Cardiac muscle cell (in vitro differentiated cells and primary cell): ENCODE results near the gene LIPG. TPM values are rescaled to one million over a fixed set of nuclear protein-coding genes. Genes with fewer than 3 reads are reported as not detected.

Experiments used
- DNase-seq, 2 donors: peaks; one replicate each; pipeline versions ENCODE4 v3.0.0 to v3.0.0-alpha.2; 2010 to 2017; ENCODE audit warnings: low read depth in 1 of 2, low spot score in 1 of 2
- H3K27ac ChIP-seq: fragments of 200-600 bp; sonication (generic); 2 replicates; pipeline ENCODE4 v1.5.1; 2016
- H3K27me3 ChIP-seq: fragments of 200-600 bp; sonication (generic); 2 replicates; pipeline ENCODE4 v1.6.0; 2016; ENCODE audit warnings: control low read depth
- H3K36me3 ChIP-seq: fragments of 200-600 bp; sonication (generic); 2 replicates; pipeline ENCODE4 v1.5.1; 2016; ENCODE audit warnings: control low read depth
- H3K4me1 ChIP-seq: fragments of 200-600 bp; sonication (generic); 2 replicates; pipeline ENCODE4 v1.8.1; 2017; ENCODE audit warnings: low read depth, mild to moderate bottlenecking, mixed run types
- H3K4me3 ChIP-seq: fragments of 200-600 bp; sonication (generic); 2 replicates; pipeline ENCODE4 v1.5.1; 2016; ENCODE audit warnings: mild to moderate bottlenecking
- H3K9me3 ChIP-seq: fragments of 200-600 bp; sonication (generic); 2 replicates; pipeline ENCODE4 v1.5.1; 2017; ENCODE audit warnings: low read depth, mild to moderate bottlenecking, control low read depth
- polyA plus RNA-seq: library from polyadenylated mRNA; unstranded; fragments of >200 nt; fragmentation: Nextera tagmentation; extraction: Ambion mirVana; gene quantifications from 2 replicates; pipeline ENCODE4 v1.2.1, GENCODE V29; 2016
- total RNA-seq: library from RNA; depleted of rRNA; stranded (reverse); fragments of >200 nt; gene quantifications from 2 replicates; pipeline ENCODE4 v1.2.3, GENCODE V29; 2016
- TF ChIP-seq, protein P1 (sequence below): IDR thresholded peaks from 2 replicates; pipeline ENCODE4 v1.5.1; 2012; ENCODE audit warnings: low read depth, mild to moderate bottlenecking, low read length

Gene LIPG
- total and polyA plus RNA-seq, 2 experiments from 2014 or later: 1.5 to 2.8 TPM

DNA sequence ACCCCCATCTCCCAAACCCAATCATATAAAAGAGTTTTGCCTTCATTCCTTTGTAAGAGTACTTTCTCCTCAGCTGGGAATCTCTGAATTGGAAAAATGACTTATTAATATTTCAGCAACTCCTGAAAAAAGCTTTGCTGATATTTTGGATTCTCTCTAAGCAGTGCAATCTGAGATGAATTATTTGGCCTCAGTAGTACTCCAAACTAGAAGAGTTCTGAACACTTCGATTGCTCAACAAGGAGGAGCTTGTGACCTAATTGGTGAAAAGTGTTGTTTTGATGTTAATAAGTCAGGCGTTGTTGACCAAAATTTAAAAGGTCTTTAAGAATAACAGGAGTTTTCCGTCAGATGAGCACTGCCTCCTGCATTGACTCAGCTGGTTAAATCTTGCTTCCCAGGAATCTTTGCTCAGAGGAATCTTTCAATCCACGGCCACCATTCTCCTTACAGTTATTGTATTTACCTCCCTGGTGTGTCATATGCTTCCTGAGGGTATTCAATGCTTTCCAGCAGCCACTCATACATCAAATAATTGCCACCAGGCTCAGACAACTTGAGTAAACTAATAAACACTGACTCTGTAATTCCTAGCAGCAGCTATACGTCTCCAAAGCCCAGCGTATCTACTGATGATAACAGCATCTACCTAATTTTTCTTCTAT, 24.5 kb upstream of the LIPG start:
- Histone ChIP-seq H3K27ac (no peak overlapping the region), H3K27me3 (no peaks in the 10 kb centered on the region), H3K4me1 (no peaks in the 10 kb centered on the region), H3K36me3 (no peaks in the 10 kb centered on the region), H3K9me3 (no peaks in the 10 kb centered on the region), H3K4me3 (no peak overlapping the region)
- DNase-seq: no peak
- TF ChIP-seq, protein P1, sequence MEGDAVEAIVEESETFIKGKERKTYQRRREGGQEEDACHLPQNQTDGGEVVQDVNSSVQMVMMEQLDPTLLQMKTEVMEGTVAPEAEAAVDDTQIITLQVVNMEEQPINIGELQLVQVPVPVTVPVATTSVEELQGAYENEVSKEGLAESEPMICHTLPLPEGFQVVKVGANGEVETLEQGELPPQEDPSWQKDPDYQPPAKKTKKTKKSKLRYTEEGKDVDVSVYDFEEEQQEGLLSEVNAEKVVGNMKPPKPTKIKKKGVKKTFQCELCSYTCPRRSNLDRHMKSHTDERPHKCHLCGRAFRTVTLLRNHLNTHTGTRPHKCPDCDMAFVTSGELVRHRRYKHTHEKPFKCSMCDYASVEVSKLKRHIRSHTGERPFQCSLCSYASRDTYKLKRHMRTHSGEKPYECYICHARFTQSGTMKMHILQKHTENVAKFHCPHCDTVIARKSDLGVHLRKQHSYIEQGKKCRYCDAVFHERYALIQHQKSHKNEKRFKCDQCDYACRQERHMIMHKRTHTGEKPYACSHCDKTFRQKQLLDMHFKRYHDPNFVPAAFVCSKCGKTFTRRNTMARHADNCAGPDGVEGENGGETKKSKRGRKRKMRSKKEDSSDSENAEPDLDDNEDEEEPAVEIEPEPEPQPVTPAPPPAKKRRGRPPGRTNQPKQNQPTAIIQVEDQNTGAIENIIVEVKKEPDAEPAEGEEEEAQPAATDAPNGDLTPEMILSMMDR: no peak

DNA sequence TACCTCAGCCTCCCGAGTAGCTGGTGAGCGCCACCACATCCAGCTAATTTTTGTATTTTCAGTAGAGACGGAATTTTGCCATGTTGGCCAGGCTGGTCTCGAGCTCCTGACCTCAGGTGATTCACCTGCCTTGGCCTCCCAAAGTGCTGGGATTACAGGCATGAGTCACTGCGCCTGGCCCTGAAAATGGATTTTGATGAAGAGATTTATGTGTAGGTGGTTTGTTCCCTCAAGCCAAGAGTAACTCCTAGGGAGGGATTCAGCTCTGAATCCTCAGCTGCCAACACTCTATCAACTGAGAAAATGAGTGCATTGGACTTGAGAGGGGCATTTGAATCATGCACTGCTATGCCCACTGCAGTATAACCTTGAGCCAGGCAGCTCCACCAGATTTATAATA, 17.5 kb upstream of the LIPG start:
- H3K27me3 ChIP-seq: no peaks in the 10 kb centered on the region
- H3K27ac ChIP-seq: no peak overlapping the region
- TF ChIP-seq, protein P1: no peak
- H3K4me3 ChIP-seq: no peak overlapping the region
- no peaks in the 10 kb centered on the region for H3K36me3 ChIP-seq
- DNase-seq: no peak
- H3K9me3 ChIP-seq: no peaks in the 10 kb centered on the region
- H3K4me1 ChIP-seq: peaks cover 9% of the 10 kb centered on the region

DNA sequence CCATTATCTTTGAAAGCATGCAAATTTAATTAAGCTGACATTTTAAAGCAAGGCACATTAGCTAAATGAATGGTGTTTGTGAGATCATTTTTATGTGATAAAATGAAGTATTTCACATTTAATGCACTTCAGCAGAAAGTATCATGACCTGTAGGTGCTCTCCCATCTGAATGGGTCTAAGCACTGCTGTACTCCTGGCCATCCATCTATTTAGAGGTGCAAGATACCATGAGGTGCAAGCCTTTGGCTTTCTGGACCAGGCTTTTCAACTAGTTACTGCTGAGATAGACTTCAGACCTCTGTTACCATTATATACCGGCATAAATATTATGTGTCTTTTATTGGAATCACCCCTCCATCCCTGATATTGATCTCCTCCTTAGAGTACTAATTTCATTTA, 15.6 kb upstream of the LIPG start:
- no peaks in the 10 kb centered on the region for H3K27me3 ChIP-seq
- no peak overlapping the region for H3K4me3 ChIP-seq
- H3K9me3 ChIP-seq: no peaks in the 10 kb centered on the region
- TF ChIP-seq, protein P1: no peak
- no peaks in the 10 kb centered on the region for H3K36me3 ChIP-seq
- no peak for DNase-seq
- H3K4me1 ChIP-seq: peaks cover 9% of the 10 kb centered on the region
- no peak overlapping the region for H3K27ac ChIP-seq

DNA sequence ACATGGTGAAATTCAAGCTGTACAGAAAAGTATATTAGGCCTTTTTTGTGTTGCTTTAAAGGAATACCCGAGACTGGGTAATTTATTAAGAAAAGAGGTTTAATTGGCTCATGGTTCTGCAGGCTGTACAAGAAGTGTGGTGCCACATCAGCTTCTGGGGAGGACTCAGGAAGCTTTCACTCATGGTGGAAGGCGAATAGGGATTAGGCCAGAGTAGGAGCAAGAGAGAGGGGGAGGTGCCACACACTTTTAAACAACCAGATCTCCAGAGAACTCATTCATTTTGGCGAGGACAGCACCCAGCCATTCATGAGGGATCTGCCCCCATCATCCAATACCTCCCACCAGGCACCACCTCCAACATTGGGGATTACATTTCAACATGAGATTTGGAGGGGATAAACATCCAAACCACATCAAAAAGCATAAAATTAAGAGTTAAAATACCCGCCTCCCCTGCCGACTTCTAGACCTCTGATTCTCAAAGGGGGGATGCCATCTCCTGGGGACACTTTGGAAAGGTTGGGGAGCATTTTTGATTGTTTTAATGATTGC, 15.1 kb upstream of the LIPG start:
- H3K27ac ChIP-seq: no peak overlapping the region
- DNase-seq: no peak
- TF ChIP-seq, protein P1: no peak
- H3K4me1 ChIP-seq: peaks cover 9% of the 10 kb centered on the region
- H3K4me3 ChIP-seq: no peak overlapping the region
- H3K9me3 ChIP-seq: no peaks in the 10 kb centered on the region
- no peaks in the 10 kb centered on the region for H3K27me3 ChIP-seq
- no peaks in the 10 kb centered on the region for H3K36me3 ChIP-seq

DNA sequence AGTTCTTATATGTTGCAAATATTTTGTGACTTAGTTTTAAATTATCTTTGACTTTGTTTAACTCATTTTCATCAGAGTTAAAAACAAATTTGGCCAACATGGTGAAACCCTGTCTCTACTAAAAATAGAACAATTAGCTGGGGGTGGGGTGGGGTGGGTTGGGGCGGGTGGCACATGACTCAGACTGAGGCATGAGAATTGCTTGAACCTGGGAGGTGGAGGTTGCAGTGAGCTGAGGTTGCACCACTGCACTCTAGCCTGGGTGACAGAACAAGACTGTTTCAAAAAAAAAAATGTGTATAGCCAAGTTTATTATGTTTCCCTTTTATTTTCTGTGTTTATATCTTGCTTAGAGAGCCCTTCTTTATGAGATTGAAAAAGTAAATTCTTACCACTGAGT, 14.2 kb upstream of the LIPG start:
- peaks cover 9% of the 10 kb centered on the region for H3K4me1 ChIP-seq
- DNase-seq: peak in 1 of 2 donors; percentile 14
- TF ChIP-seq, protein P1: no peak
- H3K27me3 ChIP-seq: no peaks in the 10 kb centered on the region
- H3K4me3 ChIP-seq: no peak overlapping the region
- no peaks in the 10 kb centered on the region for H3K36me3 ChIP-seq
- H3K27ac ChIP-seq: no peak overlapping the region
- no peaks in the 10 kb centered on the region for H3K9me3 ChIP-seq
